ENCODE results near the gene USP3. TPM values are rescaled to one million over a fixed set of nuclear protein-coding genes. Genes with fewer than 3 reads are reported as not detected.
A peak's percentile ranks its signal among the peaks of the same experiment; 100 is the strongest.

The USP3 gene
- total RNA-seq, 6 experiments from 2014 or later: 21.9 to 33.8 (median 24.8) TPM

DNA sequence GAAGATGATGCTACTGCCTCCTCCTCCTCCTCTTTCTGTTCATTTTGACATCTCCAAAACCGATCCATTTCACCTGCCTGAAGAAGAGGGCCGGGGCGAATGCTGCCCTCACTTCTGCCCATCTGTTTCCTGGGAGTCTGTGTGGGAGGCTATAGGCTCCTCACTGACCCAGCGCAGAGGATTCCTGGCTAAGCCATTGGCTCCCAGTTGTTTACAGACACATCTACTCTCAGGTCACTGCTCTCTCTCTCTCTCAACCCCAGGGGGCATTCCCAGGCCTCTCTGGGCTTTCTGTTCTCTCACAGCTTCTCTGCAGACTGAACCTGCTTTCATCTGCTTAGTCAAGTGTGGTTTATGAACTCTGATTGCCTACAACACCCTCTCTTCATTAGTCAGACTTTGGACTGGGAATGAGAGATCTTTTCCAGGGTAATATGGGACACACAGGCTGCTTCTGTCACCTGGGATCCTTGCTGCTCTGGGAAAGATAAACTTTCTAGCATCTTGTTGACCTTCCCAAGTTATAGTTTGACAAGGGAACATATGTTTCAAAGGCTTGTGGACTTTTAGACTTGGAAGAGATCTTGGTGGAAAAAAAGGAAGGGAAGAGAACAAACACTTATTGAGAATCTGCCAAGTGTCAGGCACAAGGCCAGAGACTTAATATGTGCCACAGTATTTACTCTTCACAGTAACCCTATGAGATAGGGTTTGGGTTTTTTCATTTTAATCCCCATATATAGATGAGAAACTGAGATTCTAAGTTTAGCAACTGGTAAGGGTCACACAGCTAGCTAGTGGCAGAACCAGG, 30.2 kb upstream of the USP3 start:
- intact Hi-C loops (cut with DNase I): no loop called here
- H3K36me3 ChIP-seq: no peaks in the 10 kb centered on the region
- TF ChIP-seq POLR2A (IDR thresholded peaks at IDR 0.05) (no peak), CTCF (IDR thresholded peaks at IDR 0.05) (peak in 1 of 4 donors; percentile 5)
- H3K27me3 ChIP-seq: no peaks in the 10 kb centered on the region
- WGBS (ENCODE audit: insufficient coverage, low coverage, low lambda C conversion rate, missing lambda C conversion rate): 30% methylated on average over 3 of the region's 4 CpGs
- no peaks in the 10 kb centered on the region for H3K9me3 ChIP-seq
- peaks cover 2 to 41% (median 16%) of the 10 kb centered on the region in 4 donors for H3K4me1 ChIP-seq
- peak overlapping the region; percentile 69 to 83 (median 83) for H3K27ac ChIP-seq
- no peak overlapping the region for H3K4me3 ChIP-seq
- DNase-seq (peak; percentile 65 to 88 (median 85)), ATAC-seq (peak; percentile 82 to 87 (median 85))

DNA sequence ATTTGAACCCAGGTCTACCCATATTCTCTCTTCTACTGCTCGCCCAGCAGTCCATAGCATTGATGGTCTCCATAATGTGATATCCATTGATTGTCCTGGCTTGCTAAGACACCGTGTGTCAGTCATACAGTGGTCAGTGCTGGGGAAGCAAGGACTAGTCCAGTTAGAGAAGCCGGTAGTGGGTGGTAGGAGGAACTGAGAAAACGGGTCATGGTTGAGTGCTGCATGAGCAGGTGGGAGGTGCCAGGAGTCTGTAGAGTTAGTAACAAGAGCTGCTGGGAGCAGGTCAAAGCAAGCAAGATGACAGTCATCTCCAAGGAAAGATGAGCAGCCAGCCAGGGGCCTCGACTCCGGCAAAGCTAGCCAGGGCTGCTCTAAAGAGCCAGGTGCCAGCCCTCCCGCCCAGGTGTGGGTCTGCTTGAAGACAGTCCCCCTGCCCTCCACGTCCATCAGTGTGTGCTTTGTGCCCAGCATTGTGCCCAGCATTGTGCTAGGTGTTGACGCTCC, 29.5 kb upstream of the USP3 start:
- intact Hi-C loops (cut with DNase I): no loop called here
- peak overlapping the region; percentile 69 to 83 (median 83) for H3K27ac ChIP-seq

DNA sequence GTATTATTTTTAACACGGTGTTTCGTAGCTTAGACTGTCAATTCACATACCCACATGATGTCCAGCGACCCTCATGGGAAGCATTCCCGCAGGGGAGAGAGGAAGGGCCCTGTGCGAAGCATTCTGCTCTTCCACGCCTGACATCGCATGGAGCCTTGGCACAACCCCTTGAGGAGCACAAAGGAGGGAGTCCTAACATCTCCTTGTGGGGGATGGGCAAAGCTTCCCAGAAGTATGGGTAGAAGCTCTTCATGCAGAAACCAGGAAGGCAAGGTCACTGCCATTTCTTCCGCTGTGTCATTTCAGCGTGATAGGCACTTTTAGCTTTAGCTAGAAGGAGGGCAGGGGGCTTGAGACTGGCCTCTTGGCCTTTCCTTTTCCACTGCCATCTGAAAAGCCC, 28.7 kb upstream of the USP3 start:
- ATAC-seq: no peak
- no peak overlapping the region for H3K4me3 ChIP-seq
- intact Hi-C loops (cut with DNase I): no loop called here
- peak overlapping the region in 1 of 3 donors; percentile 83 for H3K27ac ChIP-seq
- WGBS (ENCODE audit: insufficient coverage, low coverage, low lambda C conversion rate, missing lambda C conversion rate): 100% methylated on average over 3 of the region's 9 CpGs
- DNase-seq: no peak
- H3K36me3 ChIP-seq: no peaks in the 10 kb centered on the region
- H3K4me1 ChIP-seq: peaks cover 2 to 41% (median 16%) of the 10 kb centered on the region in 4 donors
- H3K9me3 ChIP-seq: no peaks in the 10 kb centered on the region
- TF ChIP-seq CTCF (IDR thresholded peaks at IDR 0.05) (no peak), POLR2A (IDR thresholded peaks at IDR 0.05) (no peak)
- no peaks in the 10 kb centered on the region for H3K27me3 ChIP-seq

More for the DNA sequence above, 29.5 kb upstream of the USP3 start:
- no peak for DNase-seq
- no peaks in the 10 kb centered on the region for H3K36me3 ChIP-seq
- H3K4me3 ChIP-seq: no peak overlapping the region
- H3K4me1 ChIP-seq: peaks cover 2 to 41% (median 16%) of the 10 kb centered on the region in 4 donors
- H3K27me3 ChIP-seq: no peaks in the 10 kb centered on the region
- ATAC-seq: peak; percentile 6 to 23 (median 13)
- no peaks in the 10 kb centered on the region for H3K9me3 ChIP-seq
- TF ChIP-seq CTCF (IDR thresholded peaks at IDR 0.05): no peak
- no peak for TF ChIP-seq POLR2A (IDR thresholded peaks at IDR 0.05)
- WGBS (ENCODE audit: insufficient coverage, low coverage, low lambda C conversion rate, missing lambda C conversion rate): 60% methylated on average over 6 of the region's 9 CpGs

DNA sequence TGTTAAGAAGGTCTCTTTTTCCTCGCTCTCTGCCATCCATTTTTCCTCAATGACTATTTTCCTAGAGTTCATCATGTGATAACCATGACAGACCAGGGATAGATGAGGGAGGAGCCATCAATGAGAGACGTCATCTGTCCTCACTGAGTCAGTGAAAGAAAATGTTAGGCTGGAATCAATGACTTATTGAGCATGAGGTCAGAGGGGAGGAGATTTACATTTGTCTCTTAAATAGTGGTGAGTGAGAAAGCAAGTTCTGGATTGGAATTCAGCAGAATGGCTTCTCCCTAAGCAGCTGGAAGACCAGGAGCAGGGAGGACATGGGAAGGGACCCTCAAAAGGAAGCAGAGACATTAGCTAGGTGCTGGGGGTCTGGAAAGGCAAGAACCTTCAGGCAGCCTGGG, 28.2 kb upstream of the USP3 start:
- Histone ChIP-seq H3K27ac (peak overlapping the region in 1 of 3 donors; percentile 83), H3K9me3 (no peaks in the 10 kb centered on the region), H3K4me1 (peaks cover 2 to 41% (median 16%) of the 10 kb centered on the region in 4 donors), H3K36me3 (no peaks in the 10 kb centered on the region), H3K4me3 (no peak overlapping the region), H3K27me3 (no peaks in the 10 kb centered on the region)
- DNase-seq (no peak), ATAC-seq (peak in 1 of 4 donors; percentile 43)
- WGBS (ENCODE audit: insufficient coverage, low coverage, low lambda C conversion rate, missing lambda C conversion rate): 41% methylated on average over 2 of the region's 2 CpGs
- TF ChIP-seq CTCF (IDR thresholded peaks at IDR 0.05): no peak
- TF ChIP-seq POLR2A (IDR thresholded peaks at IDR 0.05): no peak
- intact Hi-C loops (cut with DNase I): no loop called here
